HCT116 (cell line): Measurements from ENCODE around the gene RPS27L. TPM values are rescaled to one million over a fixed set of nuclear protein-coding genes. Genes with fewer than 3 reads are reported as not detected.

Source experiments
- ATAC-seq: fragments of 200-7000 bp; cut with Tn5 transposase; 2 replicates; pipeline ENCODE4 v1.9.1; 2020; ENCODE audit warnings: mild to moderate bottlenecking, moderate library complexity
- BruUV-seq: library from RNA; stranded (reverse); fragments of 400-500 nt; replicated peaks from 2 replicates; lab custom pipeline; 2021; lab: Mats Ljungman, UMichigan
- CTCF ChIA-PET: fragments of 300-600 bp; sonication (Branson Sonifier 250); formaldehyde crosslinking; loops from one replicate; lab custom pipeline; 2021; ENCODE audit warnings: antibody characterized with exemption; lab: Charles Lee
- POLR2A ChIA-PET: fragments of 300-600, 350-600 bp; sonication (Branson Sonifier 250); formaldehyde crosslinking; loops from one replicate; lab custom pipeline; 2021; ENCODE audit warnings: antibody characterized with exemption; lab: Charles Lee
- RAD21 ChIA-PET, 2 experiments: fragments of 300-600 bp; sonication (Branson Sonifier 250); formaldehyde crosslinking; loops; one replicate each; lab custom pipeline; 2023; ENCODE audit warnings: low total read pairs in 2 of 2; ENCODE audit not compliant: uncharacterized antibody in 2 of 2, unreplicated experiment in 2 of 2, low non-redundant PET in 1 of 2; lab: Charles Lee
- DNase-seq: peaks from one replicate; pipeline ENCODE4 v3.0.0-alpha.2; 2010; ENCODE audit warnings: low read depth, low spot score
- H2AFZ ChIP-seq: fragments of 200-600 bp; shearing (Covaris generic), sonication (generic); 2 replicates; pipeline ENCODE4 v1.6.1; 2017; ENCODE audit warnings: low read depth, mixed run types, mixed read lengths, antibody characterized with exemption, low read length; ENCODE audit not compliant: poor library complexity, severe bottlenecking
- H3K27ac ChIP-seq: 2 replicates; pipeline ENCODE4 v1.5.1; 2012; ENCODE audit warnings: low read depth, low read length
- H3K27me3 ChIP-seq: fragments of 200-600 bp; sonication (generic); 2 replicates; pipeline ENCODE4 v1.6.1; 2016; ENCODE audit warnings: mixed run types, low read length, mixed read lengths; ENCODE audit not compliant: insufficient read depth
- H3K36me3 ChIP-seq, 2 experiments: fragments of 200-500 bp in 1 of 2; fragments of 200-600 bp in 1 of 2; sonication (Bioruptor generic) in 1 of 2; sonication (generic) in 1 of 2; 2 replicates each; pipeline versions ENCODE4 v1.5.1 to v1.6.1; 2014 to 2016; ENCODE audit warnings: low read length in 2 of 2, inconsistent platforms in 1 of 2, mixed read lengths in 1 of 2, mixed run types in 1 of 2; ENCODE audit not compliant: insufficient read depth in 2 of 2, control insufficient read depth in 1 of 2
- H3K4me1 ChIP-seq, 2 experiments: fragments of 200-600 bp in 1 of 2; sonication (generic) in 1 of 2; 2 replicates each; pipeline versions ENCODE4 v1.5.1 to v1.6.1; 2012 to 2017; ENCODE audit warnings: low read length in 2 of 2, inconsistent platforms in 1 of 2, mild to moderate bottlenecking in 1 of 2, mixed read lengths in 1 of 2, mixed run types in 1 of 2, moderate library complexity in 1 of 2; ENCODE audit not compliant: insufficient read depth in 2 of 2, control insufficient read depth in 1 of 2
- H3K4me2 ChIP-seq: fragments of 200-600 bp; sonication (generic); 2 replicates; pipeline ENCODE4 v1.6.1; 2017; ENCODE audit warnings: mixed run types, low read length, mixed read lengths
- H3K4me3 ChIP-seq, 2 experiments: fragments of 200-600 bp in 1 of 2; sonication (generic) in 1 of 2; replicated peaks in 1 of 2; 2 replicates each; pipeline ENCODE4 v1.5.1; 2011 to 2016; ENCODE audit warnings: low read length in 2 of 2, control low read depth in 1 of 2, low read depth in 1 of 2, mild to moderate bottlenecking in 1 of 2, mixed read lengths in 1 of 2, mixed run types in 1 of 2
- H3K79me2 ChIP-seq: fragments of 200-600 bp; sonication (generic); 2 replicates; pipeline ENCODE4 v1.6.1; 2017; ENCODE audit warnings: mild to moderate bottlenecking, mixed run types, low read length, moderate library complexity, mixed read lengths; ENCODE audit not compliant: insufficient read depth
- H3K9ac ChIP-seq: fragments of 200-600 bp; sonication (generic); 2 replicates; pipeline ENCODE4 v1.6.1; 2016; ENCODE audit warnings: low read length, mixed read lengths
- H3K9me2 ChIP-seq: fragments of 200-600 bp; sonication (generic), shearing (Covaris generic); 2 replicates; pipeline ENCODE4 v1.6.1; 2017; ENCODE audit warnings: mixed run types, mild to moderate bottlenecking, moderate library complexity; ENCODE audit not compliant: insufficient read depth
- H3K9me3 ChIP-seq, 2 experiments: fragments of 200-500 bp in 1 of 2; fragments of 200-600 bp in 1 of 2; sonication (Bioruptor generic) in 1 of 2; sonication (generic) in 1 of 2; 2 replicates each; pipeline ENCODE4 v1.6.1; 2014 to 2017; ENCODE audit warnings: low read length in 2 of 2, mixed read lengths in 2 of 2, inconsistent platforms in 1 of 2, low read depth in 1 of 2, mild to moderate bottlenecking in 1 of 2, mixed run types in 1 of 2, moderate library complexity in 1 of 2; ENCODE audit not compliant: control insufficient read depth in 1 of 2, insufficient read depth in 1 of 2
- H4K20me1 ChIP-seq: fragments of 200-600 bp; sonication (generic), shearing (Covaris generic); 2 replicates; pipeline ENCODE4 v1.6.1; 2017; ENCODE audit warnings: mixed run types, mild to moderate bottlenecking, moderate library complexity; ENCODE audit not compliant: insufficient read depth
- ATF3 ChIP-seq: IDR thresholded peaks from 2 replicates; pipeline ENCODE4 v1.6.1; 2012
- CTCF ChIP-seq, 3 experiments: fragments of 200-600 bp in 1 of 3; sonication (generic) in 1 of 3; IDR thresholded peaks in 2 of 3; conservative IDR thresholded peaks in 1 of 3; 2 replicates each; pipeline ENCODE4 v1.5.1; 2012 to 2017; ENCODE audit warnings: low read depth in 2 of 3, low read length in 2 of 3, antibody characterized with exemption in 1 of 3, borderline replicate concordance in 1 of 3, control low read depth in 1 of 3, mild to moderate bottlenecking in 1 of 3, mixed read lengths in 1 of 3, mixed run types in 1 of 3, moderate library complexity in 1 of 3; ENCODE audit not compliant: insufficient read depth in 1 of 3
- ELF1 ChIP-seq: IDR thresholded peaks from 2 replicates; pipeline ENCODE4 v1.6.1; 2012; ENCODE audit warnings: low read depth, borderline replicate concordance
- FOSL1 ChIP-seq: IDR thresholded peaks from 2 replicates; pipeline ENCODE4 v1.6.1; 2012; ENCODE audit warnings: low read depth
- ZBTB33 ChIP-seq: IDR thresholded peaks from 2 replicates; pipeline ENCODE4 v1.6.1; 2011; ENCODE audit warnings: mild to moderate bottlenecking, low read length, moderate library complexity; ENCODE audit not compliant: insufficient replicate concordance; ENCODE audit errors: extremely low read depth
- ZNF274 ChIP-seq: fragments of 200-500 bp; sonication (Bioruptor generic); IDR thresholded peaks from 2 replicates; pipeline ENCODE4 v1.6.1; 2014; ENCODE audit warnings: mild to moderate bottlenecking, low read depth, low read length, inconsistent platforms
- intact Hi-C: fragments of 100-400 bp; cut with micrococcal nuclease; formaldehyde crosslinking; loops from 2 replicates; pipeline ENCODE4 v1.10.0; 2022
- total RNA-seq: library from RNA; stranded (reverse); gene quantifications from one replicate; pipeline ENCODE4 v1.2.1, GENCODE V29; 2021; ENCODE audit not compliant: unreplicated experiment

RPS27L gene
- total RNA-seq, 1 experiment from 2014 or later, result 139 TPM

GRCh38 chr15:63165166-63165859, 8.0 kb upstream of the RPS27L start:
- Histone ChIP-seq H3K9ac (no peak overlapping the region), H3K4me2 (no peak overlapping the region), H3K27ac (no peak overlapping the region), H3K4me1 (no peaks in the 10 kb centered on the region), H3K79me2 (no peaks in the 10 kb centered on the region), H4K20me1 (no peaks in the 10 kb centered on the region), H3K36me3 (no peaks in the 10 kb centered on the region), H3K9me3 (no peaks in the 10 kb centered on the region), H2AFZ (no peak overlapping the region), H3K27me3 (no peaks in the 10 kb centered on the region)
- RAD21 ChIA-PET, result no interaction called here
- CTCF ChIA-PET, result no interaction called here
- no TSS peak for BruUV-seq
- intact Hi-C loops, result no loop called here
- no peak for ATAC-seq
- TF ChIP-seq CTCF (IDR thresholded peaks at IDR 0.05 in 2 of 3, conservative IDR thresholded peaks at IDR 0.05 in 1 of 3; ENCODE audit: borderline replicate concordance in 1 of 3, insufficient read depth in 1 of 3, low read depth in 2 of 3, low read length in 2 of 3) (no peak), ZNF274 (no peak), ELF1 (no peak), FOSL1 (no peak), ZBTB33 (no peak), ATF3 (no peak)
- TF ChIP-seq, all 23 proteins: peak for 0
- H3K9me2 ChIP-seq, result no peaks in the 10 kb centered on the region
- no peak overlapping the region for H3K4me3 ChIP-seq
- POLR2A ChIA-PET, result no interaction called here
- DNase-seq, result no peak
